HepG2 (cell line): ENCODE results near the gene BCAS3. TPM values are rescaled to one million over a fixed set of nuclear protein-coding genes. Genes with fewer than 3 reads are reported as not detected.

Experiments
- BHLHE40 ChIP-seq: IDR thresholded peaks from 2 replicates; pipeline ENCODE4 v1.6.1; 2011; ENCODE audit warnings: low read length, improper control_type of control experiment
- CC2D1A ChIP-seq: sonication (generic); formaldehyde crosslinking; IDR thresholded peaks from 2 replicates; pipeline ENCODE4 v1.8.1; 2023; ENCODE audit warnings: mild to moderate bottlenecking, missing genetic modification reagents
- MED13 ChIP-seq: sonication (generic); formaldehyde crosslinking; IDR thresholded peaks from 2 replicates; pipeline ENCODE4 v1.5.0; 2020; ENCODE audit warnings: missing genetic modification reagents
- MIXL1 ChIP-seq: IDR thresholded peaks from 2 replicates; pipeline ENCODE4 v1.6.1; 2016
- MTF1 ChIP-seq: sonication (generic); formaldehyde crosslinking; IDR thresholded peaks from 2 replicates; pipeline ENCODE4 v1.5.0; 2020; ENCODE audit warnings: missing genetic modification reagents
- MTF2 ChIP-seq: sonication (generic); formaldehyde crosslinking; IDR thresholded peaks from 2 replicates; pipeline ENCODE4 v1.5.0; 2020; ENCODE audit warnings: missing genetic modification reagents, borderline replicate concordance
- REL ChIP-seq: sonication (generic); formaldehyde crosslinking; conservative IDR thresholded peaks from 2 replicates; pipeline ENCODE4 v1.8.0; 2022; ENCODE audit warnings: mild to moderate bottlenecking, missing genetic modification reagents, moderate library complexity
- RXRB ChIP-seq: IDR thresholded peaks from 2 replicates; pipeline ENCODE4 v1.6.1; 2016; ENCODE audit warnings: borderline replicate concordance, missing genetic modification reagents, missing compliant biosample characterization
- SIN3A ChIP-seq: IDR thresholded peaks from 2 replicates; pipeline ENCODE4 v1.6.1; 2011; ENCODE audit warnings: low read depth, mild to moderate bottlenecking, control low read depth, low read length, borderline replicate concordance
- SMARCE1 ChIP-seq: fragments of 450-650 bp; IDR thresholded peaks from 2 replicates; pipeline ENCODE4 v1.6.1; 2017; ENCODE audit warnings: borderline replicate concordance
- SOX6 ChIP-seq, 2 experiments: fragments of 450-650 bp in 1 of 2; sonication (generic) in 1 of 2; formaldehyde crosslinking in 1 of 2; IDR thresholded peaks; 2 replicates each; pipeline versions ENCODE4 v1.4.0 to v1.6.1; 2017 to 2020; ENCODE audit warnings: antibody characterized with exemption in 1 of 2, mild to moderate bottlenecking in 1 of 2, missing genetic modification reagents in 1 of 2
- SRSF1 ChIP-seq: fragments of 200-400 bp; formaldehyde crosslinking; optimal IDR thresholded peaks from 2 replicates; pipeline ENCODE3; 2017; ENCODE audit warnings: mild to moderate bottlenecking, low read depth, low read length, moderate library complexity
- ZNF10 ChIP-seq: sonication (generic); formaldehyde crosslinking; IDR thresholded peaks from 2 replicates; pipeline ENCODE4 v1.4.0; 2020; ENCODE audit warnings: mild to moderate bottlenecking, low read depth, missing genetic modification reagents, borderline replicate concordance
- ZNF136 ChIP-seq: sonication (generic); formaldehyde crosslinking; IDR thresholded peaks from 2 replicates; pipeline ENCODE4 v1.8.1; 2022; ENCODE audit warnings: low read depth, mild to moderate bottlenecking, moderate library complexity, missing genetic modification reagents
- ZNF546 ChIP-seq: sonication (generic); formaldehyde crosslinking; conservative IDR thresholded peaks from 2 replicates; pipeline ENCODE4 v1.8.1; 2023; ENCODE audit warnings: mild to moderate bottlenecking, missing genetic modification reagents
- ZNF749 ChIP-seq: sonication (generic); formaldehyde crosslinking; IDR thresholded peaks from 2 replicates; pipeline ENCODE4 v1.8.0; 2022; ENCODE audit warnings: mild to moderate bottlenecking, missing genetic modification reagents, moderate library complexity, borderline replicate concordance
- ZNF761 ChIP-seq: sonication (generic); formaldehyde crosslinking; conservative IDR thresholded peaks from 2 replicates; pipeline ENCODE4 v1.4.0; 2020; ENCODE audit warnings: mild to moderate bottlenecking, missing genetic modification reagents
- ZNF816 ChIP-seq: sonication (generic); formaldehyde crosslinking; IDR thresholded peaks from 2 replicates; pipeline ENCODE4 v1.8.0; 2022; ENCODE audit warnings: missing genetic modification reagents, mild to moderate bottlenecking, borderline replicate concordance
- polyA plus RNA-seq, 8 experiments: library from polyadenylated mRNA; depleted of rRNA in 3 of 8; stranded (reverse) in 7 of 8; unstranded in 1 of 8; fragments of >200 nt; fragmentation: Illumina TruSeq in 4 of 8; extraction: Trizol in 4 of 8; gene quantifications; 2 replicates each; pipeline versions ENCODE4 v1.2.1 to v1.2.3, GENCODE V29; 2011 to 2016; ENCODE audit warnings: low read depth in 4 of 8, missing spikeins in 1 of 8, mixed read lengths in 1 of 8; ENCODE audit not compliant: insufficient read depth in 1 of 8
- total RNA-seq, 5 experiments: library from RNA; depleted of rRNA; stranded (reverse); fragments of >200 nt; fragmentation: Illumina TruSeq; extraction: Trizol; gene quantifications; 2 replicates each; pipeline ENCODE4 v1.2.3, GENCODE V29; 2016; ENCODE audit warnings: low read depth in 1 of 5
- TF ChIP-seq, protein P1 (sequence below): sonication (generic); formaldehyde crosslinking; IDR thresholded peaks from 2 replicates; pipeline ENCODE4 v1.4.0; 2020; ENCODE audit warnings: missing genetic modification reagents
- TF ChIP-seq, protein P2 (sequence below): sonication (generic); formaldehyde crosslinking; IDR thresholded peaks from 2 replicates; pipeline ENCODE4 v1.4.0; 2020; ENCODE audit warnings: mild to moderate bottlenecking, missing genetic modification reagents
- TF ChIP-seq, protein P3 (sequence below): sonication (generic); formaldehyde crosslinking; conservative IDR thresholded peaks from 2 replicates; pipeline ENCODE4 v1.8.0; 2022; ENCODE audit warnings: low read depth, missing genetic modification reagents
- TF ChIP-seq, protein P4 (sequence below): sonication (generic); formaldehyde crosslinking; conservative IDR thresholded peaks from 2 replicates; pipeline ENCODE4 v1.4.0; 2020; ENCODE audit warnings: mild to moderate bottlenecking, missing genetic modification reagents, moderate library complexity

BCAS3 gene
- total and polyA plus RNA-seq, 2 of the 13 experiments (the other 11 are each of a cell fraction or from before 2014, with no cell fraction given): 10.7 to 11.2 TPM

DNA sequence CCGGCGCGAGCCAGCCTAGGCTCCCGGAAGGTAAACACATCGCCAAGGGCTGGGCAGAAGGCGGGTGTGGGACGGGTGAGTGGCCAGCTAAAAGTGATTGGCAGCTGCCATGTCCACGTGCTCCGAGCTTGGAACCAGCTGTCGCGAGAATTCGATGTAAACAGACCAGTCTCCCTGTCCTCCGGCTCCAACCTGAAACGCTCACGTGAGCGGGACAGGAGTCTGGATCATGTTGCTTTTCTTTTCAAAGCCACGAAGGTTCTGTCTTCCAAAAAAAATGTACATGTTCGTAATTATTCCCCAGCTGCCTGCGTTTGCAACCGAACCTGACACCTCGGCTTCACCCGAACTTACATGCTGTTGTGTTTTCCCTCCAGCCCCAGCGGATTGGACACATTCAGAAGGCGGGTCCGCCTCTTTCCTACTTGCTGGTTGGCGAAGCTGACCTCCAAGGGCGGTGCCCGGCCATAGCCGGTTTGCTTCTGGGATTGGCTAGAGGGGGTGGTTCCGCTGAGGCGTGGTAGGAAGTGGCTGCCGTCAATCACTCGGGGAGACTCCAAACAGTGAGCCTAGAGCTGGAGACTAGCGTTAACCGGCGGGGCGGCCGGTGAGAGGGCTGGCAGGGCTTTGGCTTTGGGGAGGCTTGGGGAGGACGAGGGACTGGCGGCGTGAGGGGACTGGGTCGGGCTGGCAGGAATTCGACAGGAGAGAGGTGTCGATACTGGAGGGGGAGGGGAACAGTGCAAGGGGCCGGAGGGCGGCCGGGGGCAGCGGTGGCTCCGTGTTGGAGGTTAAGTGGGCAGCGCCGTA, at the start of gene BCAS3 (continued):
- TF ChIP-seq, protein P1, sequence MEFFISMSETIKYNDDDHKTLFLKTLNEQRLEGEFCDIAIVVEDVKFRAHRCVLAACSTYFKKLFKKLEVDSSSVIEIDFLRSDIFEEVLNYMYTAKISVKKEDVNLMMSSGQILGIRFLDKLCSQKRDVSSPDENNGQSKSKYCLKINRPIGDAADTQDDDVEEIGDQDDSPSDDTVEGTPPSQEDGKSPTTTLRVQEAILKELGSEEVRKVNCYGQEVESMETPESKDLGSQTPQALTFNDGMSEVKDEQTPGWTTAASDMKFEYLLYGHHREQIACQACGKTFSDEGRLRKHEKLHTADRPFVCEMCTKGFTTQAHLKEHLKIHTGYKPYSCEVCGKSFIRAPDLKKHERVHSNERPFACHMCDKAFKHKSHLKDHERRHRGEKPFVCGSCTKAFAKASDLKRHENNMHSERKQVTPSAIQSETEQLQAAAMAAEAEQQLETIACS (CRISPR knock-in tag): no peak
- TF ChIP-seq SIN3A: peak; percentile 99
- TF ChIP-seq, protein P2, sequence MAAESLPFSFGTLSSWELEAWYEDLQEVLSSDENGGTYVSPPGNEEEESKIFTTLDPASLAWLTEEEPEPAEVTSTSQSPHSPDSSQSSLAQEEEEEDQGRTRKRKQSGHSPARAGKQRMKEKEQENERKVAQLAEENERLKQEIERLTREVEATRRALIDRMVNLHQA (CRISPR knock-in tag): no peak
- TF ChIP-seq ZNF816: peak; percentile 76; the same call in 1 of the 2 replicates
- TF ChIP-seq MTF1: no peak
- no peak for TF ChIP-seq ZNF546 (CRISPR knock-in tag)
- TF ChIP-seq, protein P3, sequence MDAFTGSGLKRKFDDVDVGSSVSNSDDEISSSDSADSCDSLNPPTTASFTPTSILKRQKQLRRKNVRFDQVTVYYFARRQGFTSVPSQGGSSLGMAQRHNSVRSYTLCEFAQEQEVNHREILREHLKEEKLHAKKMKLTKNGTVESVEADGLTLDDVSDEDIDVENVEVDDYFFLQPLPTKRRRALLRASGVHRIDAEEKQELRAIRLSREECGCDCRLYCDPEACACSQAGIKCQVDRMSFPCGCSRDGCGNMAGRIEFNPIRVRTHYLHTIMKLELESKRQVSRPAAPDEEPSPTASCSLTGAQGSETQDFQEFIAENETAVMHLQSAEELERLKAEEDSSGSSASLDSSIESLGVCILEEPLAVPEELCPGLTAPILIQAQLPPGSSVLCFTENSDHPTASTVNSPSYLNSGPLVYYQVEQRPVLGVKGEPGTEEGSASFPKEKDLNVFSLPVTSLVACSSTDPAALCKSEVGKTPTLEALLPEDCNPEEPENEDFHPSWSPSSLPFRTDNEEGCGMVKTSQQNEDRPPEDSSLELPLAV: no peak
- TF ChIP-seq ZNF761 (CRISPR knock-in tag): peak; percentile 83
- TF ChIP-seq RXRB: peak; percentile 55; the same call in 1 of the 2 replicates
- no peak for TF ChIP-seq MTF2
- TF ChIP-seq ZNF136: peak; percentile 46; the same call in 1 of the 2 replicates
- TF ChIP-seq MED13 (CRISPR knock-in tag): no peak
- no peak for TF ChIP-seq REL (CRISPR knock-in tag)
- peak; percentile 95 for TF ChIP-seq BHLHE40
- no peak for TF ChIP-seq SMARCE1
- TF ChIP-seq CC2D1A (CRISPR knock-in tag): no peak
- TF ChIP-seq MIXL1 (CRISPR knock-in tag): peak; percentile 29; the same call in 1 of the 2 replicates
- peak; percentile 92 for TF ChIP-seq SRSF1
- TF ChIP-seq SOX6 (IDR thresholded peaks at IDR 0.05): no peak
- TF ChIP-seq SOX6 (CRISPR knock-in tag; IDR thresholded peaks at IDR 0.05): peak; percentile 52; the same call in 1 of the 2 replicates
- TF ChIP-seq ZNF10 (CRISPR knock-in tag): no peak
- no peak for TF ChIP-seq ZNF749
- TF ChIP-seq, protein P4, sequence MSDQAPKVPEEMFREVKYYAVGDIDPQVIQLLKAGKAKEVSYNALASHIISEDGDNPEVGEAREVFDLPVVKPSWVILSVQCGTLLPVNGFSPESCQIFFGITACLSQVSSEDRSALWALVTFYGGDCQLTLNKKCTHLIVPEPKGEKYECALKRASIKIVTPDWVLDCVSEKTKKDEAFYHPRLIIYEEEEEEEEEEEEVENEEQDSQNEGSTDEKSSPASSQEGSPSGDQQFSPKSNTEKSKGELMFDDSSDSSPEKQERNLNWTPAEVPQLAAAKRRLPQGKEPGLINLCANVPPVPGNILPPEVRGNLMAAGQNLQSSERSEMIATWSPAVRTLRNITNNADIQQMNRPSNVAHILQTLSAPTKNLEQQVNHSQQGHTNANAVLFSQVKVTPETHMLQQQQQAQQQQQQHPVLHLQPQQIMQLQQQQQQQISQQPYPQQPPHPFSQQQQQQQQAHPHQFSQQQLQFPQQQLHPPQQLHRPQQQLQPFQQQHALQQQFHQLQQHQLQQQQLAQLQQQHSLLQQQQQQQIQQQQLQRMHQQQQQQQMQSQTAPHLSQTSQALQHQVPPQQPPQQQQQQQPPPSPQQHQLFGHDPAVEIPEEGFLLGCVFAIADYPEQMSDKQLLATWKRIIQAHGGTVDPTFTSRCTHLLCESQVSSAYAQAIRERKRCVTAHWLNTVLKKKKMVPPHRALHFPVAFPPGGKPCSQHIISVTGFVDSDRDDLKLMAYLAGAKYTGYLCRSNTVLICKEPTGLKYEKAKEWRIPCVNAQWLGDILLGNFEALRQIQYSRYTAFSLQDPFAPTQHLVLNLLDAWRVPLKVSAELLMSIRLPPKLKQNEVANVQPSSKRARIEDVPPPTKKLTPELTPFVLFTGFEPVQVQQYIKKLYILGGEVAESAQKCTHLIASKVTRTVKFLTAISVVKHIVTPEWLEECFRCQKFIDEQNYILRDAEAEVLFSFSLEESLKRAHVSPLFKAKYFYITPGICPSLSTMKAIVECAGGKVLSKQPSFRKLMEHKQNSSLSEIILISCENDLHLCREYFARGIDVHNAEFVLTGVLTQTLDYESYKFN (CRISPR knock-in tag): peak; percentile 53
